A549 (cell line): ENCODE data around the gene NKAIN2. TPM values are rescaled to one million over a fixed set of nuclear protein-coding genes. Genes with fewer than 3 reads are reported as not detected.
"Not testable (repeated sequence)": the region's sequence is repeated elsewhere in the genome, so short reads cannot be mapped to it uniquely, and the experiment has no call there.

Experiments
- ATAC-seq, 2 experiments: fragments of 200-7000 bp in 1 of 2; fragments of >200 bp in 1 of 2; cut with Nextera tagmentation in 1 of 2; cut with Tn5 transposase in 1 of 2; 3 replicates each; pipeline versions ENCODE4 v1.8.0 to v1.9.1; 2018 to 2020; ENCODE audit warnings: mild to moderate bottlenecking in 1 of 2, moderate library complexity in 1 of 2
- CTCF ChIA-PET: fragments of 300-600 bp; sonication (Branson Sonifier 250); formaldehyde crosslinking; extraction: SDS; loops from one replicate; lab custom pipeline; 2021; ENCODE audit warnings: antibody characterized with exemption, inconsistent platforms; lab: Yijun Ruan, JAX
- POLR2A ChIA-PET: fragments of 350-600 bp; formaldehyde crosslinking; extraction: SDS; loops from one replicate; lab custom pipeline; 2021; ENCODE audit warnings: antibody characterized with exemption, inconsistent platforms; lab: Yijun Ruan, JAX
- DNase-seq, 2 experiments: peaks; one replicate each; pipeline versions ENCODE4 v3.0.0 to v3.0.0-alpha.2; 2011 to 2016; ENCODE audit warnings: low read depth in 1 of 2, low spot score in 1 of 2
- FAIRE-seq: peaks from 2 replicates; lab custom pipeline; 2011; peaks lifted over from hg19 to GRCh38; lab: Jason Lieb, UNC
- H3K27ac ChIP-seq, 2 experiments: fragments of >200 bp; sonication (Bioruptor Twin); formaldehyde crosslinking; 3 replicates each; pipeline ENCODE4 v1.5.1; 2016 to 2017
- H3K4me1 ChIP-seq: fragments of >200 bp; sonication (Bioruptor Twin); formaldehyde crosslinking; 3 replicates; pipeline ENCODE4 v1.6.1; 2016
- H3K4me2 ChIP-seq: fragments of >200 bp; sonication (Bioruptor Twin); formaldehyde crosslinking; 3 replicates; pipeline ENCODE4 v1.6.1; 2016
- H3K4me3 ChIP-seq: fragments of >200 bp; sonication (Bioruptor Twin); formaldehyde crosslinking; 3 replicates; pipeline ENCODE4 v1.5.1; 2016
- H3K9me3 ChIP-seq: fragments of >200 bp; sonication (Bioruptor Twin); formaldehyde crosslinking; 3 replicates; pipeline ENCODE4 v1.6.1; 2016
- CTCF ChIP-seq: fragments of >200 bp; sonication (Bioruptor Twin); formaldehyde crosslinking; IDR thresholded peaks from 3 replicates; pipeline ENCODE4 v1.5.1; 2016
- ELK1 ChIP-seq: fragments of 150-350 bp; IDR thresholded peaks from 2 replicates; pipeline ENCODE4 v1.6.1; 2014; ENCODE audit warnings: low read depth, mild to moderate bottlenecking, low read length
- FOXS1 ChIP-seq: fragments of 250-450 bp; sonication (Bioruptor Pico); IDR thresholded peaks from 2 replicates; pipeline ENCODE4 v1.5.0; 2020; ENCODE audit warnings: mild to moderate bottlenecking, moderate library complexity
- GATA3 ChIP-seq: IDR thresholded peaks from 2 replicates; pipeline ENCODE4 v1.6.1; 2012; ENCODE audit warnings: borderline replicate concordance
- HOXA7 ChIP-seq: fragments of 250-450 bp; sonication (Bioruptor Pico); IDR thresholded peaks from 2 replicates; pipeline ENCODE4 v1.5.0; 2020; ENCODE audit warnings: mild to moderate bottlenecking, moderate library complexity
- HOXB5 ChIP-seq: fragments of 250-450 bp; sonication (Bioruptor Pico); IDR thresholded peaks from 2 replicates; pipeline ENCODE4 v1.5.0; 2020; ENCODE audit warnings: mild to moderate bottlenecking, moderate library complexity
- KDM1A ChIP-seq: fragments of 200-600 bp; sonication (generic); IDR thresholded peaks from 2 replicates; pipeline ENCODE4 v1.6.1; 2016; ENCODE audit warnings: low read depth, mild to moderate bottlenecking
- KDM5A ChIP-seq: fragments of 200-600 bp; sonication (generic); IDR thresholded peaks from 2 replicates; pipeline ENCODE4 v1.6.1; 2016; ENCODE audit warnings: antibody characterized with exemption, mild to moderate bottlenecking
- MAFK ChIP-seq: fragments of 450-650 bp; IDR thresholded peaks from 2 replicates; pipeline ENCODE4 v1.6.1; 2014; ENCODE audit not compliant: partially characterized antibody
- MAZ ChIP-seq: fragments of 150-350 bp; IDR thresholded peaks from 2 replicates; pipeline ENCODE4 v1.6.1; 2014; ENCODE audit warnings: antibody characterized with exemption, low read depth, low read length, borderline replicate concordance
- NFE2L2 ChIP-seq: fragments of 150-350 bp; conservative IDR thresholded peaks from 2 replicates; pipeline ENCODE4 v1.6.1; 2014; ENCODE audit warnings: low read length
- NPAS2 ChIP-seq: fragments of 250-450 bp; sonication (Bioruptor Pico); IDR thresholded peaks from 2 replicates; pipeline ENCODE4 v1.8.0; 2022; ENCODE audit warnings: mild to moderate bottlenecking, moderate library complexity, borderline replicate concordance
- NR3C1 ChIP-seq: fragments of >200 bp; sonication (Bioruptor Twin); formaldehyde crosslinking; IDR thresholded peaks from 3 replicates; pipeline ENCODE4 v1.6.1; 2017
- PHF8 ChIP-seq: fragments of 200-600 bp; sonication (generic); IDR thresholded peaks from 2 replicates; pipeline ENCODE4 v1.6.1; 2016; ENCODE audit warnings: low read depth, mild to moderate bottlenecking, antibody characterized with exemption, moderate library complexity, borderline replicate concordance
- SMC3 ChIP-seq: fragments of >200 bp; sonication (Bioruptor Twin); formaldehyde crosslinking; IDR thresholded peaks from 3 replicates; pipeline ENCODE4 v1.6.1; 2018; ENCODE audit warnings: inconsistent platforms
- SREBF2 ChIP-seq: fragments of 450-650 bp; IDR thresholded peaks from 2 replicates; pipeline ENCODE4 v1.6.1; 2014; ENCODE audit warnings: mild to moderate bottlenecking, moderate library complexity
- TP53 ChIP-seq: fragments of 250-450 bp; sonication (Bioruptor Pico); IDR thresholded peaks from 2 replicates; pipeline ENCODE4 v1.5.0; 2021; ENCODE audit warnings: mild to moderate bottlenecking, moderate library complexity
- ZFP36 ChIP-seq: fragments of 450-650 bp; IDR thresholded peaks from 2 replicates; pipeline ENCODE4 v1.6.1; 2014; ENCODE audit warnings: borderline replicate concordance; ENCODE audit not compliant: partially characterized antibody
- WGBS: methylation state at CpG from one replicate; pipeline ENCODE4 v1.1.6; 2017; ENCODE audit errors: missing lambda C conversion rate; 5-methylcytosine and 5-hydroxymethylcytosine counted together
- polyA plus RNA-seq, 4 experiments: library from polyadenylated mRNA; depleted of rRNA in 3 of 4; stranded (reverse); fragments of >200 nt; fragmentation: RNase III in 1 of 4; extraction: RNeasy Plus Mini Kit Qiagen cat#74134 plus additional on column Dnase treatment in 1 of 4; gene quantifications; 2 replicates in 3 of 4; 3 replicates in 1 of 4; pipeline ENCODE4 v1.2.3, GENCODE V29; 2011 to 2017

NKAIN2 gene
- polyA plus RNA-seq, 2 of the 4 experiments (the other 2 are of a cell fraction): not detected

GRCh38 chr6:124298730-124299129 lies 495.1 kb downstream of the NKAIN2 start:
- no peak for FAIRE-seq
- Histone ChIP-seq H3K9me3 (no peaks in the 10 kb centered on the region), H3K27ac (no peak overlapping the region), H3K4me1 (no peaks in the 10 kb centered on the region), H3K4me2 (no peak overlapping the region)
- ChIA-PET CTCF (no interaction called here), POLR2A (no interaction called here)
- DNase-seq: no peak
- 0% methylated on average over 1 of the region's 1 CpG for WGBS
- peak; percentile 9 for TF ChIP-seq MAFK
- no peak for TF ChIP-seq KDM1A
- TF ChIP-seq, all 56 proteins: peak for 1
- ATAC-seq: no peak
- no peak overlapping the region for H3K4me3 ChIP-seq

GRCh38 chr6:124300907-124301306 lies 497.2 kb downstream of the NKAIN2 start:
- CTCF ChIA-PET, H3K4me1 ChIP-seq, H3K27ac ChIP-seq, H3K9me3 ChIP-seq, DNase-seq, H3K4me2 ChIP-seq, POLR2A ChIA-PET, H3K4me3 ChIP-seq, ATAC-seq, FAIRE-seq: not testable (repeated sequence)
- no CpG with 5 or more reads among the region's 2 CpGs for WGBS

- ChIA-PET POLR2A (no interaction called here), CTCF (no interaction called here)
- no peak for TF ChIP-seq SMC3
- TF ChIP-seq SREBF2: no peak
- TF ChIP-seq MAFK: peak; percentile 32
- TF ChIP-seq PHF8: no peak
- TF ChIP-seq KDM5A: no peak
- no peak for TF ChIP-seq NPAS2 (CRISPR knock-in tag)
- TF ChIP-seq HOXA7 (CRISPR knock-in tag): no peak
- TF ChIP-seq GATA3: no peak
- no peak overlapping the region for H3K4me2 ChIP-seq
- no peaks in the 10 kb centered on the region for H3K4me1 ChIP-seq
- no peak for FAIRE-seq
- no peaks in the 10 kb centered on the region for H3K9me3 ChIP-seq
- 2% methylated on average over 2 of the region's 2 CpGs for WGBS
- no peak for DNase-seq
- no peak overlapping the region for H3K4me3 ChIP-seq
- no peak overlapping the region for H3K27ac ChIP-seq
- no peak for ATAC-seq
Measured at GRCh38 chr6:124303971-124304370, 500.3 kb downstream of the NKAIN2 start.

- Histone ChIP-seq H3K9me3 (no peaks in the 10 kb centered on the region), H3K4me1 (no peaks in the 10 kb centered on the region), H3K4me3 (no peak overlapping the region), H3K27ac (no peak overlapping the region), H3K4me2 (no peak overlapping the region)
- CTCF ChIA-PET: no interaction called here
- TF ChIP-seq FOXS1: no peak
- no peak for TF ChIP-seq CTCF
- no peak for TF ChIP-seq HOXB5 (CRISPR knock-in tag)
- no peak for TF ChIP-seq NR3C1
- no peak for TF ChIP-seq TP53 (CRISPR knock-in tag)
- TF ChIP-seq NFE2L2: no peak
- TF ChIP-seq KDM1A: no peak
- TF ChIP-seq MAFK: no peak
- no peak for TF ChIP-seq ELK1
- TF ChIP-seq MAZ: no peak
- no peak for TF ChIP-seq ZFP36
- DNase-seq (no peak), FAIRE-seq (no peak), ATAC-seq (no peak)
- 0% methylated on average over 1 of the region's 1 CpG for WGBS
- POLR2A ChIA-PET: no interaction called here
Measured at GRCh38 chr6:124310139-124310538, 506.5 kb downstream of the NKAIN2 start.
